GM19468 (cell line): Measurements from ENCODE around the gene PSMG4.

Experiments
- ATAC-seq: cut with Tn5 transposase; IDR thresholded peaks from one replicate; pipeline ENCODE4 v1.9.1; 2021; ENCODE audit warnings: mild to moderate bottlenecking, moderate library complexity, moderate number of reproducible peaks; ENCODE audit not compliant: unreplicated experiment; ENCODE audit errors: extremely low read depth

PSMG4 gene

DNA sequence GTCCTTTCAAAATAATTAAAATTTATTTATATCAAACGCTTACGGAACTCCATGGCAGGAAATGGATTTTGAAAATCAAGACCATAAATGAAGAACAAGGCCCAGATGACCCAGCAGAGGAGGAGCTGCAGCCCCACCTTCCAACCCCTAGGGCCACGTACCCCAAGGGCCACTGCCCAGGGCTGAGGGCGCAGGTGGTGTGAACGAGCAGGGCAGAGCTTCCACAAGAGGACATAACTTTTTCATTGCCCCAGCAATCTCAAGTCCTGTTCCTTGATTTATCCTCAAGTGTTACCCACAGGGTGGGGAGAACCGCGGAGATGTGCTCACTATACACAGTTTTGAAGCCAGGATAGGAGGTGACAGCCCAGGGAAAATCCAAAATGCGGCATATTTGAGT is 42.8 kb downstream of the PSMG4 start:
- ATAC-seq, result no peak

DNA sequence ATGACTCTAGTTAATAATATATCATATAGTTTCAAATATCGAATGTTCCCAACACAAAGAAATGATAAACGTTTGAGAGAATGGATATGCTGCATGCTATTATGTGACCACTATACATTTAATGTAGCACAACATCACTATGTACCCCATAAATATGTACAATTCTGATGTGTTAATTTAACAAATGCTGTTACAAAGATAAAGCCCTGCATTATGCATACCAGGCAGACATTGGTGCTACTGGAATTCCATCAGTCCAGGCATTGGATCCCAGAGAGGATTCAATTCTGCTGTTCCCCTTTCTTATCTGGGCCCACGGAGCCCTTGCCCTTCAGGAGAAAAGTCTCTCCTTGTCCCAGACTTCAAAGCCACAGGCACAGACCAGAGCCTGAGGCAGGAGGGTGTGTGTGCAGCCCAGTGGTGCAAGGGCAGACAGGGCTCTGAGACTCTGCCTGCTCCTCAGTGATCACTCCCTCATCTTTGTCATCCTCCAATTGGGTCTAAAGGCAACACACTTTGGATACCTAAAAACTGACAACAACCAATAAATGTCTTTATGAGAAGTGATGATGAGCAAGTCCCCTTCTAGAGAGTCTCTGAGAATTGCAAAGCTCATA is 45.2 kb downstream of the PSMG4 start:
- ATAC-seq, result no peak

DNA sequence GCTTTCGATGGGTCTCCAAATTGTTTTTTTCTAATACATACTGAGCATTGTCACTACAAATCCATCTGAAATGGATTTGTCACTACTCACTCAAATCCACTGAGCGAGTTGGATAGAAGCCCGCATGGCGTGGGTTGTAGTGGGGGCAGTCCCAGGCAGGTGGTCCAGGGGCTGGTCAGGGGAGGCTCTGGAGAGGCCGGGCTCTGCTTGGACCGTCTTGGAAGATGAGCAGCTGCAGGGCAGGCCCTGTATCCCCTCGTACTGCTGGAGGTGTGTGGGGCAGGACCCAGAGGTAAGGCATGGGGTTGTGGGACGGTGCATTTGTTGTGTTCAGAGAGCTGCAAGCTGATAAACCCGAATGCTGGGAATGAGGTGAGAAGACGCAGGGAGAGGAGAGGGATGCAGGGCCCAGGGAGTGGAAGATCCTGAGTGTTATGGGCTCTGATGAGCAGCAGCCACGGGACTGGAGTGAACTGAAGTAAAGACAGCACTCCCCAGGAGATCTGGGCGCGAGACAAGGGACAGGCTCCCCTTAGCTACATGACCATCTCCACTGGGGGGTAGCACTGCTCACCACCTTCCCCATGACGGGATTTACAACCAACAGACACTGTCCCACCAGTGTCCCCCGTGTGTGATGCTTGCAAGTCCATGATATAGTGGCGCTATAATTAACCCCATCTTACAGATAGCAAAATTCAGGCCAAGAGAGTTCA is 45.9 kb downstream of the PSMG4 start:
- no peak for ATAC-seq

DNA sequence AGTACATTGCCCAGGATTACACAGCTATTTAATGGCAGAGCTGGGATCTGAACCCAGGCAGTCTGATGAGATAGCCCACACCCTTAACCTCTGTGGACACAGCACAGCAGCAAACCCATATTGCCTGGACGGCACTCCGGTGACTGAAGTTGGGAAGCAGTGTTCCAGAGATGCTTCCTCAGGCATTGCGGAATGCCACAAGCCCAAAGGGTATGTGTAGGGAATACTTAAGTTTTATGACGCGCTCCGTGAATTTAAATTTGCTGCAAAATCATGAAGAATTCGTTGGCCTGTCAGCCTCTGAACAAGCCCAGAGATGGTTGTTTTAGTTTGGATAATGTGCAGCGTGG is 46.4 kb downstream of the PSMG4 start:
- ATAC-seq, result no peak

DNA sequence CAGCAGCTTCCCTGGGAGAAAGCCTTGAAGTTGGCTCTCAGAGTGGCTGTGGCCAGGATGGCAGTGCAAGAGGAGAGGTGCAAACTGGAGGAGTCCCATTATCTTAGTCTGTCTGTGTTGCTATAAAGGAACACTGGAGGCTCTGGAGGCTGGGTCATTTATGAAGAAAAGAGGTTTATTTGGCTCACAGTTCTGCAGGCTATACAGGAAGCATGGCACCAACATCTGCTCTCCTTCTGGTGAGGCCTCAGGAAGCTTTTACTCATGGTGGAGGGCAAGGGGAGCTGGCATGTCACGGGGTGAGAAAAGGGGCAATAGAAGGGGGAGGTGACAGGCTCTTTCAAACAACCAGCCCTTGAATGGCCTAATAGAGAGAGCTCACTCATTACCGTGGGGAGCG is 47.1 kb downstream of the PSMG4 start:
- ATAC-seq, result no peak

DNA sequence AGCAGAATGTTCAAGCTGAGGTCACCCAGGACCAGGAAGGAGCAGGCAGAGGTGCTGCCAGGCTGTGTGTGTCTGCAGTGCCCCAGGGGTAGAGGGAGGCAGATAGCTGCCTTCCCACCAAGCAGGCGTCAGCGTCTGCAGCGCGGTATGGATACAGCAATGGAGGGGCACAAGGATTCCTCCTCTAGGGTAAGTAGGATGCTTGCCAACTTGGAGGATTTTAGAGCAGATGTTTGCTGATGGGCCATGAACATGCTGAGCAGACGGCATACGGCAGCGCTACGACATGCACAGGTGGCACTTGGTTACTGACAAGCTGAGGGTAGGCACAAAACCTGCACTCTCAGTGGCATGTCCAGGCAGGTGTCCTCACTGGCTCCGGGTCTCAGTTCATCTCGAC is 48.1 kb downstream of the PSMG4 start:
- ATAC-seq, result no peak

DNA sequence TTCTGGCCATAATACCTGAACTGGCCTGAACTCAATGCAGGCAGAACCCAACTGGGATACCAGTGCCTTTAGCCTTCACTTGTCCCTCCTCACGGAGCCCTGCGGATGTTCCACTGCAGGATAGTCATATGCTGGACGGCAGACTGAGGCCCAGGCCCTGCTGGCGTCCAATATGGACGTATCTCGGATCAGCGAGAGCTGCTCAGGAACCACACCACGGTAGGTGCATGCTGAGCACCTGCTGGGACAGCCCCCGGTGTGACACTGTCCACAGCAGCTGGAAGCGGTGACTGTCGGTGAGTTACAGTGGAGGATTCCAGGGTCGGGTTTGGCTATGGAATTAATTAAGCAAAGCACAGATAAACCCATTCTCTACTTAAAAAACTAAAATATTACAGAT is 48.7 kb downstream of the PSMG4 start:
- ATAC-seq, result no peak

DNA sequence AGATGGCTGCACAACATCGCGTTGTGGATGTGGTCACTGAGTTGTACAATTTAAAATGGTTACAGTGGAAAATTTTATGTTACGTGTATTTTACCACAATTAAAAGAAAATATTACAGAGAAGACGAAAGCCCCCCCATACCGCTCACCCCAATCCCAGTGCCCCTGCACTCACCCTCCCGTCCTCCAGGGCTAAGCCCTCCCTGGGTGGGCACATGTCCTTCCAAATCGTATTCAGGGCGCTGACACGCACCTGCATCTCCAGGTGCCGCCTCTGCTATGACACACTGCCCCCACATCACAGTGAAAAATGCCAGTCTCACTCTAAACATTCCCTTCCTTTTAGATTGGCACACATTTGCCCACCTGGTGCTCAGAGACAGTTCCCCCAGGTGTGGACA is 49.4 kb downstream of the PSMG4 start:
- no peak for ATAC-seq

DNA sequence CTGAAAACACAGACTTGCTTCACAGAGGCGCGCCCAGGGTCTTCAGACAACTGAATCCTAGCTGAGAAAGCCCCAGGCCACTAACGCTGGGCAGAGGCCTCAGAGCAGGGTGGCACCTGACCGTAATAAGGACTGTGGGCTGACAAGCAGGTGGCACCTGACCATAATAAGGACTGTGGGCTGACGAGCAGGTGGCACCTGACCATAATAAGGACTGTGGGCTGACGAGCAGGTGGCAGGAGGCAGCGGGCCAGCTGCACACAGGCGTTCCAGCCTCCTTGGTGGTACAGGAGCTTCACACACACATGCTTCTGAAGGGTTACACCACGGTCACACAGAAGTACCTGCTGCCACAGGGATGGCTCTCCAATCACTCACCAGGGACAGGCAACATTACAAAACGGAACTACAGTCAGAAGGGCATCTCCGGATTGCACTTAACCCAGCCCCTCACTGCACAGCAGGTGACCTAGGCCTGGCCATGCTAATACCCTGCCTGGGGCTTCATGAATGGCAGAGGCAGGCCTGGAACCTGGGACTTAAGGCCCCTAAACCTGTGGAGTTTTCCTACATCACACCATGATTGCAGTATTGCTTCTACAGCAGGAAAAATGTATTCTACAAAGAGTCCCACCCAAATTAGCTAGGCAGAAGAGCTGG is 50.8 kb downstream of the PSMG4 start:
- ATAC-seq, result no peak

DNA sequence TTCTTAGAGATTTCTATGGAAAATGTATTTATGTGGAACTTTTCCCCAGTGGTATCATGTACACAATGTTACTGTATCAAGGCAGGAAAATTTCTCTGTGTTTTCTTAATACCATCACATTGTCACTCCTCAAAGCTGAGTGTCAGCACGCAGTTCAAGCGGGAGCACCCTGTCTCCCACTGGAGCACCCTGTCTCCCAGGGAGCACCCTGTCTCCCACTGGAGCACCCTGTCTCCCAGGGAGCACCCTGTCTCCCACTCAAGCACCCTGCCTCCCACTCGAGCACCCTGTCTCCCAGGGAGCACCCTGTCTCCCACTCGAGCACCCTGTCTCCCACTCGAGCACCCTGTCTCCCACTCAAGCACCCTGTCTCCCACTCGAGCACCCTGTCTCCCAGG is 51.3 kb downstream of the PSMG4 start:
- ATAC-seq, result no peak

DNA sequence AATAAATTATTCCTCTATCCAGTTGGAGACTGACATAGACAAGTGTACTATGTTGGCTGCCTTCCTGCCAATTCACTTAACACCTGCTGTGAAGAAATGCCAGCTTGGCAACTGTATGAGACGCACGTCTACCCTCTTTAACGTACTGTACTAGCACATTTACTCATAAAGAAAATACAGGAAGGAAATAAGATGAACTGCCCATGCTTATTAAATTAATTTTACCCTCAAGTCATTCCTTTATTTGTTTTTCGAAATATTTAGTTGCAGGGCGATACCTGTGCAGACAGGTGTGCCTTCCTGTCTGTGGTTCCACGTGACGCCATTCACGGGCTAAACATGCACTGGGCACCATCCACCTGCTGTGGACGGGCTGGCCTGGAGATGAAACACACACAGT is 52.0 kb downstream of the PSMG4 start:
- ATAC-seq, result no peak

DNA sequence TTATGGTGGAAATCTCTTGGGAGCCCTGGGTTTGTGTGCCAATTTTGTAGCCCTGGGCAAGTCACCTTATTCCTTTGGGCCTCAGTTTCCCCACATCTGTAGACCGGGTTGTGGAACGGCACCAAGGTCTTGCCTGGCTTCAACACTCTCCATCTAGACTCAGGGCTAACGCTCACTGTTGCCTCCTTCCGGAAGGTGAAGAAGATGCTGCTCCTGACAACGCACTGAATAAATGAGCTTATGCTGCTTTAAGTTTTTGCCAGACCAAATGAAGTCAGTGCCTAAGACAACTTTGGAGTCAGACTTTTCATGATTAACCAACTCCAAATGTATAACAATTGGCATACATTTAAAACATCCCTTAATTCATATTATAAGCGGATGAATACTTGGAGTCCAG is 53.1 kb downstream of the PSMG4 start:
- ATAC-seq, result no peak

DNA sequence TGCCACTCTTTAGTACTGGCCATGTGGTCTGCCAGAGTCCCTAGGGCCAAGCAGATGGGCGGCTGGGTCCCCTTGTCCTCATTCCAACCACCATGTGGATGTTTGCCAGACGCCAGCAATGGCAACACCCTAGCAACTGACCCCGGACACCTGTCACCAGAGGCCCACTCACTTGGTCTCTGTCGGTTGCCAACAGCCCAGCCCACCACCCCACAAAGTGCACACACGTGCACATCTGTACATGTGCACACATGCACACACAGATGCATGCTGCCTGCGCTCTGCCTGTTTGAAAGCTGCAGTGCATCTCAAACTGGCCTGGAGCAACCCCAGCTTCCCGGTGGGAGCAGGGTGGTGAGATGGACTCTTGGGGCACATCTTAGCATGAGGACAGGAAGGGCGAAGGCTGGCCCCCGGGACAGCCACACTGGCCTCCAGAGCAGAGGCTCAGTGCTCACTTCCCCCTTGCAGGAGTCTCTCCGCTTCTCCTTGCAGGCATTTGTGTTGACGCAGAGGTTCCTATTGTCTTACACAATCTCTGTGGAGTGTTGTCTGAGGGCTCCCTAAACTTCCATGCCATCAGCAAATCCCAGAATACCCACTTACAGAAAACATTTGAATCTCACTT is 54.0 kb downstream of the PSMG4 start:
- no peak for ATAC-seq

DNA sequence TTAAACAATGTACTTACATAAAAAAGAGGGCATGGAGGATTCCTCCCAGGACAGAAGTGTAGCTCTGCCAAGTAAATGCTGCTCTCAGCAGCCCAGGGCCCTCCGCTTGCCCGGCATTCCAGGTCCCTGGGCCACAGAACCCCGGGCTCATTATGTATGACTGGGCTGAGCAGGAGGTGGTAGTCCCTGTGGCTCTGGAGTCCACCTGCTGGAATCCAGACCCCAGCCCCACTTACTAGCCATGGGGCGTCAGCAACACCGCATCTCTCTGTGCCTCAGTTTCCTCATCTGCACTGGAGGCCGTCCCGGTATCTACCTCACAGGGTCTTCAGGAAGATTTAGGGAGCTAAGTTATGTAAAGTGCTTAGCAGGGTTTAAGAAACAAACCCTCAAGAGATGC is 55.4 kb downstream of the PSMG4 start:
- no peak for ATAC-seq

DNA sequence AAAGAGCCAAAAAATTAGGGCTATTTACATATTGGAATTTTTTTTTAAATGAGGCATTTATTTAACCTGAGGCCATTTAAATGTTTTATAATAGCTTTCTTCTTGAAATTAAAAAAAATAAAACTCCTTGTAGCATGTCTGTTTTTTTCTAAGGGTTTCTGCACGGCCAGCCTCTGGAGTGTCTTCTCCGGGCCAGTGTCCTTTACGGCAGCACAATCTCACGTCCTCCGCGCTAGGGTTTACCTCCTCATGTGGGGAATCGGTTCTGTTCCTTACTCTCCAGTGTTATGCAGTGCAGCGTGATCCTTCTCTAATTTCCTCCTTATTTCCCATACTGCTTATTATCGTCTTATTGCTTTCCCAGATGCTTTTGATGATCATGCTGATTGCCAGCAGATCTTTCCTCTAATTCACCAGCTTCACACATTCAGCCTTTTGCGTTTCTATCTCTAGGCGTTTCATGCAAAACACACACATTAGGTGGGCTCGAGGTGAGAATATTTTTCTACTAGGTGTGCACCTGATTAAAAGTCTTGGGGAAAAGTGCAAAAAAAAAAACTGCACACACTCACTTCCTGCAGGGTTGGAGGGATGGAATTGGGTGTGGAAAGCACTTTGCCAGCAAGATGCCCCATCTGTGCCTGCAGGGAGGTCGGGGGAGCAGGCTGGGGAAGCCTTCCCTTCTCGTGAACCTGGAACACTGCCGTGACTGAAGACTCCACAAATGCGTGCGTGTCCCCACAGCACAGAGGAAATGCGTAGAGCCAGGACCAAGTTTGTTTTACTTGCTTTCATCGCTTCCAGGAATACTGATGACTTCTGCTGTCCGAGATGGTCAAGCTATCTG is 56.1 kb downstream of the PSMG4 start:
- ATAC-seq, result no peak

DNA sequence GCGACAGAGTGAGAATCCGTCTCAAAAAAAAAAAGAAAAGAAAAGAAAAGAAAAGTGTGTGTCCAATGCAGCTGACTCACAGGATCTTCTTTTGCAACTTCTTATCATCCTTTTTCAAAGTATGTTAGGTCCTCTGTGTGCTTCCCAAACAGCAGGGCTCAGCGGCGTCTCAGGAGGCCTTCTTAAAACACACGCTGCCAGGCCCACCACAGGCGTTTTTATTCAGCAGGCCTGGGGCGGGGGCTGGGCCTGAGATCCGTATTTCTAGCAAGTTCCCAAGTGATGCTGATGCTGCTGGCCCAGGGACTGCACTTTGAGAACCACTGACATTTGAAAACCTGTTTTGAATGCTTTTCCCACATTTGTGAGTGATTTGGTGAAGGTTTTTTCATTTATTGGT is 57.1 kb downstream of the PSMG4 start:
- no peak for ATAC-seq

DNA sequence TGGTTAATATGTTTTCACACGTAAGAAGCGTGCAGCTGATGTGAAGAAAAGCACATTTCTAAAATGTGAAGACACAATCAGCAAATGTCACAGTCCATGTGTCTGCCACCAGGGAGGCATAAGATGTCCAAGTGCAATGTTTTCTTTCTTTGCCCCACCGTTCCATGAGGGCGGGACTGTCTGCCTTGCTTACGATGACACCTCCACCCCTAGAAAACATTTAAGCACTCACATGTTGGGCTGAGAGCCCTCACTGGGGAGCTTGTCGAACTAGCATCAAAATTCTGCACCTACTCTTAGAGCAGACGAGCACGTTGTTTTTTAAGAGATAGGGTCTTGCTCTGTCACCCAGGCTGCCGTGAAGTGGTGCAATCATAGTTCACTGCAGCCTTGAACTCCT is 57.6 kb downstream of the PSMG4 start:
- ATAC-seq, result no peak

DNA sequence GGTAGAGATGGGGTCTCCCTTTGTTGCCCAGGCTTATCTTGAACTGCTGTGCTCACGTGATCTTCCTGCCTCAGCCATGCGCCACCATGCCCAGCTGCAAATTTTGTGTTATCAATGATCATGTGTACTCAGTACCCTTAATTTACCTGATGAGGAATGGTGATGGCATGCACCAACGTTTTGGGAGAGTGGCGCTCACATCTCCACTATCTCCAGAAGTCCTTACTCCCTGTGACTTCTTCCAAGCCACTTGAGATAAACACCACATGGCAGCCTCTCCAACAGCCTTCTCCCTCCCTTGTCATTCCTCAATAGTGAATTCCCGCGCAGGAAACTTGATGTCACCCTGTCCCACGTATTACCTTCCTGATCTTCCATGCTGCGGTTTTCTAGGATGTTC is 58.1 kb downstream of the PSMG4 start:
- ATAC-seq, result no peak
